ENCODE results near the gene AKAP7.

GRCh38 chr6:131290955-131291354, 155.7 kb downstream of the AKAP7 start:
- TF ChIP-seq, protein P1, sequence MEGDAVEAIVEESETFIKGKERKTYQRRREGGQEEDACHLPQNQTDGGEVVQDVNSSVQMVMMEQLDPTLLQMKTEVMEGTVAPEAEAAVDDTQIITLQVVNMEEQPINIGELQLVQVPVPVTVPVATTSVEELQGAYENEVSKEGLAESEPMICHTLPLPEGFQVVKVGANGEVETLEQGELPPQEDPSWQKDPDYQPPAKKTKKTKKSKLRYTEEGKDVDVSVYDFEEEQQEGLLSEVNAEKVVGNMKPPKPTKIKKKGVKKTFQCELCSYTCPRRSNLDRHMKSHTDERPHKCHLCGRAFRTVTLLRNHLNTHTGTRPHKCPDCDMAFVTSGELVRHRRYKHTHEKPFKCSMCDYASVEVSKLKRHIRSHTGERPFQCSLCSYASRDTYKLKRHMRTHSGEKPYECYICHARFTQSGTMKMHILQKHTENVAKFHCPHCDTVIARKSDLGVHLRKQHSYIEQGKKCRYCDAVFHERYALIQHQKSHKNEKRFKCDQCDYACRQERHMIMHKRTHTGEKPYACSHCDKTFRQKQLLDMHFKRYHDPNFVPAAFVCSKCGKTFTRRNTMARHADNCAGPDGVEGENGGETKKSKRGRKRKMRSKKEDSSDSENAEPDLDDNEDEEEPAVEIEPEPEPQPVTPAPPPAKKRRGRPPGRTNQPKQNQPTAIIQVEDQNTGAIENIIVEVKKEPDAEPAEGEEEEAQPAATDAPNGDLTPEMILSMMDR (IDR thresholded peaks at IDR 0.05; ENCODE audit: poor library complexity) = no peak
- TF ChIP-seq EZH2phosphoT487 (IDR thresholded peaks at IDR 0.05; ENCODE audit: low read depth, severe bottlenecking, unreplicated experiment) (no peak), EZH2 (IDR thresholded peaks at IDR 0.05; ENCODE audit: borderline replicate concordance) (no peak)
